HG03175 (cell line): ENCODE measurements around the gene CDO1.
"Not testable (repeated sequence)": the region's sequence is repeated elsewhere in the genome, so short reads cannot be mapped to it uniquely, and the experiment has no call there.

ENCODE experiments used
- ATAC-seq: cut with Tn5 transposase; IDR thresholded peaks from one replicate; pipeline ENCODE4 v1.9.1; 2021; ENCODE audit warnings: mild to moderate bottlenecking, moderate library complexity; ENCODE audit not compliant: unreplicated experiment

The CDO1 gene

GRCh38 chr5:115831163-115831768 is 14.8 kb upstream of the CDO1 start:
- ATAC-seq = peak; percentile 87

GRCh38 chr5:115829913-115830312 is 13.5 kb upstream of the CDO1 start:
- no peak for ATAC-seq

DNA sequence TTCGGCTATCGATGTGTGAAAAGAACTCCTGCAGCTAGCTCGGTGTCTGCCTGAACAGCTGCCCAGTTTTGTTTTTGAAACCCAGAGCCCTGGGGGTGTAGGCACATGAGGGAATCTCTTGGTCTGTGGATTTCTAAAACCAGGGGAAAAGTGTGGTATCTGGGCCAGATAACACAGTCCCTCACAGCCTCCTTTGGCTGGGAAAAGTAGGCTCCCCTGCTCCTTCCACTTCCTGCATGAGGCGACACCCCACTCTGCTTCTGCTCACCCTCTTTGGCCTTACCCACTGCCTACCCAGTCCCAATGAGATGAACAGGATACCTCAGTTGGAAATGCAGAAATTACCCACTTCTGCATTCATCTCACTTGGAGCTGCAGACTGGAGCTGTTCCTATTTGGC is 9.5 kb upstream of the CDO1 start:
- ATAC-seq = no peak

- not testable (repeated sequence) for ATAC-seq
Measured at GRCh38 chr5:115824983-115825382, 8.5 kb upstream of the CDO1 start.

DNA sequence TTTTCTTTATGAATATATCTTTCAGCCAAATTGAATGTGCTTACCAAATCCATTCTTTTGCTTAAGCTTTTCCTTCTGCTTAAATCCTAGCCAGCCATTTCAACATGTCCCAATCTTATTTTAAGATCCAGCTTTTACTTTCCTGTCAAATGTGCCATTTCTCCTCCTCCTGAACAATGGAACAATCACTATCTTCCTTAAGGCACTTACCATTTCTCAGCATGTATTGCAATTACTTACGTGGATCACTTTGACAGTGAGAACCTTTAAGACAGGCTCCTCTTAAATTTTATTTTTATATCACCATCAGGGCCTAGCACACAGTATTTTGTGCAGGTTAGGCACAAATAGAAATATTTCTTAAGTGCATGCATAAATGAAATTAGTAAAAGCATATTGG is 4.4 kb upstream of the CDO1 start:
- ATAC-seq = no peak

DNA sequence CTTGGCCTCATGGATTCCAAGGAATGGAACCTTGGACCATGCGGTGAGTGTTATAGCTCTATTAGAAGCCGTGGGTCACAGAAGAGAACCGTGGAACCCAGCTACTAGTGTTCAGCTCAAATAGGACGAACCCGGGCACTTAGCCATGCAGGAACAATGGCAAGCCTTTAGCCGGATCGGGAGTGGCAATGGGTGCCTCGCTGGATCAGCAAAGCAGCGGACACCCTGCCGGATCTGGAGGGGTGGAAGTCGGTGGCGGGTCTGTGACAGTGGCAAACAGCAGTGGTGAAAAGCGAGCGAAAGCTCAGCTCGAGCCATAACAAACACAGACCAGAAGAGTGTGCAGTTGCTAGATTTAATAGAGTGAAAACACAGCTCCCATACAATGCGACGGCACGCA is 2.4 kb upstream of the CDO1 start:
- ATAC-seq = no peak

DNA sequence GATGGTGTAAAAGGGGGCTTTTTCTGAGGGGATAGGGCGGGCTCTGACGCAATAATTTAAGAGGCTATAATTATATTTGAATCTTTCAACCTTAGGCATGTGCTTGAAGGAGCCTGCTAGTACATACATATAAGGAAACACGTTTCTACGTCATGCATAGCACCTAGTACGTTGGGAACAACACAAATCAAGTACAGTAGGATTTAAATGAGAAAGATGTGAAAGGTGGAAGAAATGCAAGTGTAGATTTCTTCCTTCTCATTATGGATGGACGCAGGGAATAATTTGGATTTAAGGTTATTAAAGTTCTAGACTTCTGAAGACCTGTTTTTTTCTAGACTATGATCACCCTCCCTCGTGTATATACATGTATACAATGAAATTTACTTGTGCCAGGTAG is 927 bp upstream of the CDO1 start:
- no peak for ATAC-seq

GRCh38 chr5:115815693-115816225 is 700 bp downstream of the CDO1 start:
- ATAC-seq = no peak

GRCh38 chr5:115815006-115815692 is 1.3 kb downstream of the CDO1 start:
- no peak for ATAC-seq

GRCh38 chr5:115813719-115814118 is 2.7 kb downstream of the CDO1 start:
- no peak for ATAC-seq

- ATAC-seq = no peak
Measured at GRCh38 chr5:115812372-115812771, 4.1 kb downstream of the CDO1 start.

- ATAC-seq = no peak
Measured at GRCh38 chr5:115811406-115811805, 5.1 kb downstream of the CDO1 start.

- ATAC-seq = no peak
Measured at GRCh38 chr5:115810761-115811160, 5.7 kb downstream of the CDO1 start.

- no peak for ATAC-seq
Measured at GRCh38 chr5:115809946-115810345, 6.5 kb downstream of the CDO1 start.

DNA sequence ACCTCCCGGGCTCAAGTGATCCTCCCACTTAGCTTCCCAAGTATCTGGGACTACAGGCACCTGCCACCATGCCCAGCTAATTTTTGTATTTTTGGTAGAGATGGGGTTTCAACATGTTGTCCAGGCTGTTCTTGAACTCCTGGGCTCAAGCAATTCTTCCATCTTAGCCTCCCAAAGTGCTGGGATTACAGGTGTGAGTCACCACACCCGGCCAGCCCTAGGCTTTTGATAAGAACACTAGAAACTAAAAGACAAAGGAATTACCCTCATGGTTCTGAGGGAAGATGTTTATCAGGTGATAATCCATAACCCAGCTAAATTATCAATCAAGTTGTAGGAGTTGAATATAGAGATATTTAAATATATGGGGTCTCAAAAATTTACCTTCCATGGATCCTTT is 8.4 kb downstream of the CDO1 start:
- not testable (repeated sequence) for ATAC-seq

- no peak for ATAC-seq
Measured at GRCh38 chr5:115807654-115808052, 8.8 kb downstream of the CDO1 start.

DNA sequence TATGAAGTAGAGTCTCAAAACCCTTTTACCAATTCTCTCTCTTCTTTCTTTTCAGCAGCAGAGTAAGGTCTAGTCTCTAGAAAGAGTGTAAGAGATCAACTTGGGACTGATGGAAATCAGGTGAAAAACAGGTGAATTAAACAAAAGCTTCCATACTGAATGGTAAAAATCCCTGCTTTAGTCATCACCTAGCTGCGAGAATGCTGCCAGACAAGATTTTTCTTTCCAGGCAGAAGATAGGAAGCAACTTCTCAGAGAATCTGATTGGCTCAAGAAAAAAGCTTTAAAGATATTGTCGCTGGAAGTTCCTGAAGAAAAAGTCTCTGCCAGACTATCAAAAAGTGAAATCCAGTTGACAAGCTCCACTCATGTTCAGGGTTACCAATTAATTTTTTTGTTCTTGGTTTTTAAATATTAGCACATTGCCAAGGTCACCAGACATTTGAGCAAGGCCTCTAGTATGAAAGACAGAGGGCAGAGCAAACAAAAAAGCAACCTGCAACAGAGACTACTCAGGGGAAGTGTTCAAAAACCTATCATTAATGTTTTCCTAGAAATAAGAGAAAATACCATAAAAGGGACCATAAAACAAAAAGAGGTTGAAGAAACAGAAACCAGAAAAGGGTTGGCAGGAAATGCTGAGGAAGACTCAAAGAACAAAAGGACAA is 9.3 kb downstream of the CDO1 start:
- ATAC-seq = no peak

DNA sequence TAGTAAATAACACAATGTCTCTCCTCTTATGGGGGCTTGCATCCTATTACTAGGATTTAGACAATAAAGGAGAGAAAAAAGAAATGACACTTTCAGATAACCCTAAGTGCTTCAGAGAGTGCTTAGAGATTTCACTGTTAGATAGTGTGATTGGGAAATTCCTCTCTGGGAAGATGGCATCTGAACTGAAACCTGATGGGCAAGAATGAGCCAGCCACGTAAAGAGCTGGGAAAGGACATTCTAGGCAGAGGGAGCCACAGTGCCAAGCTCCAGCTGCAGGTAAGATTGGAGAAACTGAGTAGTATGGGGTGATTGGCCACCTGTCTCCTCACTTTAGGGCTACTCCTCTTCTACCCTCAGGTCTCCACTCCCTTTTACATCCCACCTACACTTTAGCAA is 14.5 kb downstream of the CDO1 start:
- ATAC-seq = no peak

DNA sequence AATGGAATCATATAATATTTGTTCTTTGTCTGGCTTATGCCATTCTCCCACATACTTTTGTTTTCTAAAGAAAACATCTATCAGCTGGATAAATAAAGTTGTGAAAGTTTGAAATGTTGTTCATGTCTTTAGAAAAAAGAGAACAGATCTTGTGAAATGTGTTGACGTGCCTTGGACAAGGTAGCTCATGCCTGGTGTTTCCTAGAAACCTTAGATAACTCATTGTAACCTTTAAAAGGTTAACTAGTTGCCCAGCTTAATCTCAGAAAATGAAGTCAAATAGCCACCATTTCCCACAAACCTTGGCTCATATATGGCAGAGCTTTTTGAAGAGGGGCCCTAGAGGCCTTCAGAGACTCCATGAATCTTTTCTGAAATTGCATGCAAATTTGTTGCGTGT is 15.3 kb downstream of the CDO1 start:
- ATAC-seq = no peak

GRCh38 chr5:115800108-115800507 is 16.4 kb downstream of the CDO1 start:
- no peak for ATAC-seq

DNA sequence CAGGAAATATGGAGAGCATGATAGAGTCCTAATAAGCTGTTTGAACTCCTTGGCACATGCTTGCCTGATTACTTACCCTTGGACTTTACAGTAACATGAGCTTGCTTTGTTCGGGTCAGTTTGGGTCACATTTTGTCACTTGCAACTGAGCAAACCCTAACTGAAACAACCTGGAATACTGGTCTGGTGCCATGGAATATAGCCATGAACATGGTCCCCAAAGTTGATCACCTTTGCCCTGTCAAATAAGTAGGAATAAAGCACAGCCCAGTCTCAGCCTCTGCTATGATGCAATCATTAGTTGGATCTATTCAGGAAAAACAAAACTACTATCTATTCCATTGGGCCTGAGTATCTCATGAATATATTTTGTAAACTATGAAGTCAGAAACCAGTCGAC is 18.2 kb downstream of the CDO1 start:
- no peak for ATAC-seq

DNA sequence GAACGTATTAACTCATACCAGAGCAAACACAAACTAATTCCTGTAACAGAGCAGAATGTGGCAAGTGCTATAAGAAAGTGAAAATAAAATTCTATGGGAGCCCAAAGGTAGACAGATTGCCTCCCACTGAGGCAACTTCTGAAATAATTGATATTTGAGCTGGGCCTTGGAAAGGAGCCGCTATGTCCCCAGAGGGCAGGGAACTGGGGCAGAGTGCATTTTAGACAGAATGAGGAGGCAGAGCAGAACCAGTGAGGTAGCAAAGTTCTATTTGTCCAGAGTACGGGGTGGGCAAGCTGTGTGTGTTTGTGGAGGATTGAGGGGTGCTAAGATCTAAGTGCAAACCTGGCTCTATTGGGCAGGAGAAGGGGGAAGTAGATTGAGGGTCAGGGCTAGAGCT is 19.8 kb downstream of the CDO1 start:
- no peak for ATAC-seq
